Small intestine (tissue), 7 donors: ENCODE data around the gene SLC44A4. TPM values are rescaled to one million over a fixed set of nuclear protein-coding genes. Genes with fewer than 3 reads are reported as not detected.
"Not testable (repeated sequence)": the region's sequence is repeated elsewhere in the genome, so short reads cannot be mapped to it uniquely, and the experiment has no call there.

Experiments used
- DNase-seq, 2 donors: peaks; one replicate each; pipeline versions ENCODE4 v3.0.0 to v3.0.0-alpha.2; 2013
- FAIRE-seq: peaks from 2 replicates; lab custom pipeline; 2012; peaks lifted over from hg19 to GRCh38; lab: Jason Lieb, UNC
- H3K27ac ChIP-seq, 3 donors: one replicate each; pipeline ENCODE4 v1.5.1; 2013; ENCODE audit warnings: low read length in 2 of 3, mild to moderate bottlenecking in 2 of 3, control low read depth in 1 of 3, inconsistent platforms in 1 of 3, low read depth in 1 of 3, moderate library complexity in 1 of 3
- H3K27me3 ChIP-seq, 3 donors: one replicate each; pipeline ENCODE4 v1.6.1; 2013; ENCODE audit warnings: low read length in 3 of 3, inconsistent platforms in 1 of 3; ENCODE audit not compliant: control insufficient read depth in 3 of 3, insufficient read depth in 3 of 3
- H3K36me3 ChIP-seq, 3 donors: one replicate each; pipeline ENCODE4 v1.6.1; 2013; ENCODE audit warnings: low read length in 3 of 3, inconsistent platforms in 1 of 3, low read depth in 1 of 3, mild to moderate bottlenecking in 1 of 3, moderate library complexity in 1 of 3; ENCODE audit not compliant: control insufficient read depth in 3 of 3, insufficient read depth in 2 of 3
- H3K4me1 ChIP-seq, 3 donors: one replicate each; pipeline ENCODE4 v1.6.1; 2013; ENCODE audit warnings: low read length in 2 of 3, inconsistent platforms in 1 of 3, low read depth in 1 of 3, mild to moderate bottlenecking in 1 of 3, moderate library complexity in 1 of 3; ENCODE audit not compliant: control insufficient read depth in 3 of 3, insufficient read depth in 2 of 3
- H3K4me3 ChIP-seq, 3 donors: one replicate each; pipeline ENCODE4 v1.5.1; 2013; ENCODE audit warnings: low read length in 3 of 3, control low read depth in 1 of 3, inconsistent platforms in 1 of 3, low read depth in 1 of 3, mild to moderate bottlenecking in 1 of 3, moderate library complexity in 1 of 3
- H3K9me3 ChIP-seq, 2 donors: one replicate each; pipeline ENCODE4 v1.6.1; 2013; ENCODE audit warnings: low read depth in 1 of 2, low read length in 1 of 2; ENCODE audit not compliant: control insufficient read depth in 2 of 2, insufficient read depth in 1 of 2
- WGBS, 3 donors: extraction: QIAGEN DNeasy Blood & Tissue Kit; methylation state at CpG; one replicate each; pipeline ENCODE4 v1.1.7; 2013; 5-methylcytosine and 5-hydroxymethylcytosine counted together
- polyA plus RNA-seq, 4 donors: library from polyadenylated mRNA; stranded (reverse) in 3 of 4; unstranded in 1 of 4; fragments of 200-250 nt in 3 of 4; fragments of 120-200 nt in 1 of 4; gene quantifications; one replicate each; pipeline versions ENCODE4 v1.2.1 to v1.2.3, GENCODE V29; 2013
- donor health status: healthy with polysubstance abuse.
- donor health status: control.
- donor health status: control.
- donor health status: Bipolar disorder and iron deficiency.
- donor health status: healthy.

SLC44A4 gene
- polyA plus RNA-seq, 4 donors: 82.3 to 215 (median 130) TPM

DNA sequence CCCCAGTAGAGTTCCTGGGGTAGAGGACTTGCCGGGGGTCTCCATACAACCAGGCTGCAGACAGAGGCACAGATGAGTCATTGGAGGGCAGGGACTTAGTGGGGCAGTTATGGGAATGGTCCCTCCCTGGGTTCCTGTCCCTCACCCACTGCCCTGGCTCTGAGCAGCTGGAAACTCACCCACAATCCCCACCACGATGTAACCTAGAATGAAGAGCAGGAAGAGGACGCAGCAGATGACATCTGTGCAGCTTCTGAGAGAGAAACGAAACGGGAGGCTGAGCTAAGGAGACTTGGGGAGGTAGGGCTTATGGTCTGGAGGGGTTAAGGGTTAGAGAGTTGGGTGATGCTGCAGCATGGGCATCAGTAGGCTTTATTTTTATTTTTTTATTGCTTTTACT is 2.9 kb downstream of the SLC44A4 start:
- WGBS, 3 donors: 63 to 76% (median 63%) methylated on average over 5 of the region's 5 CpGs
- H3K27me3 ChIP-seq: no peaks in the 10 kb centered on the region
- peaks cover 0 to 24% (median 0%) of the 10 kb centered on the region in 3 donors for H3K4me1 ChIP-seq
- DNase-seq: no peak
- H3K27ac ChIP-seq: no peak overlapping the region
- FAIRE-seq: no peak
- H3K4me3 ChIP-seq: no peak overlapping the region
- H3K9me3 ChIP-seq: no peaks in the 10 kb centered on the region
- H3K36me3 ChIP-seq: peaks cover 12 to 74% (median 14%) of the 10 kb centered on the region in 3 donors

DNA sequence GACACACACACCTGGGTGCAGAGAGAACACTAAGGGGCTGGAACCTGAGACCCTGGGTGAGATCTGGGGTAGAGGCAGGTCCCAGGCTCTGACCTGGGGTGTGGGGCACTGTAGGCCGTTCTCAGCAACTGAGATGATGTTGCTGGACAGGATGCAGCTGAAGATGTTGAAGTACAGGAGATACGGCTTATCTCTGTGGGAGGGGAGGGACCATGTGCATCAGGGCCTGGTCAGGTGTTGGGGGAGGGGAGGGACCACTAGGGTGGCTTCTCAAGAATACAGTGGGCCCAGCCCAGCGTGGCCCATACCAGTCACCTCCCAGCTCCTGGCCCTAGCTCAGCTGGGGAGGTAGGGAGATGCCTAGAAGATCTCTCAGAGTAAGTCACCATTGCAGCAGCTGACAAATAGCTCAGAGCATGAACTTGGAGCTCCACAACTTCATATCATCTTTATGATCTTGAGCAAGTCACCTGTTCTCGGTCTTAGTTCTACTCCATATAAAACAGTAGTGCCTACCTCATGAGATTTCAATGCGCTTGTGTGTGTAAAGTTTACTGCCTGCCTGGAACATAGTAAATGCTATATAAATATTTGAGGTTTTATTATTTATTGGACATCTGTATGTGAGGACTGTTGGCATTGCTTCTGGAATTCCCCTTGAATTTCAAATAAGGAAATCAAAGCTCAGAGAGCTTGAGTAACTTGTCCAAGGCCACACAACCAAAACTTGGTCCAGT is 3.8 kb downstream of the SLC44A4 start:
- Histone ChIP-seq H3K27me3 (no peaks in the 10 kb centered on the region), H3K4me1 (peaks cover 0 to 24% (median 0%) of the 10 kb centered on the region in 3 donors), H3K9me3 (no peaks in the 10 kb centered on the region), H3K27ac (no peak overlapping the region), H3K4me3 (no peak overlapping the region), H3K36me3 (peaks cover 5 to 74% (median 13%) of the 10 kb centered on the region in 3 donors)
- FAIRE-seq: no peak
- DNase-seq: no peak
- WGBS, 3 donors: 70 to 78% (median 73%) methylated on average over 5 of the region's 5 CpGs

DNA sequence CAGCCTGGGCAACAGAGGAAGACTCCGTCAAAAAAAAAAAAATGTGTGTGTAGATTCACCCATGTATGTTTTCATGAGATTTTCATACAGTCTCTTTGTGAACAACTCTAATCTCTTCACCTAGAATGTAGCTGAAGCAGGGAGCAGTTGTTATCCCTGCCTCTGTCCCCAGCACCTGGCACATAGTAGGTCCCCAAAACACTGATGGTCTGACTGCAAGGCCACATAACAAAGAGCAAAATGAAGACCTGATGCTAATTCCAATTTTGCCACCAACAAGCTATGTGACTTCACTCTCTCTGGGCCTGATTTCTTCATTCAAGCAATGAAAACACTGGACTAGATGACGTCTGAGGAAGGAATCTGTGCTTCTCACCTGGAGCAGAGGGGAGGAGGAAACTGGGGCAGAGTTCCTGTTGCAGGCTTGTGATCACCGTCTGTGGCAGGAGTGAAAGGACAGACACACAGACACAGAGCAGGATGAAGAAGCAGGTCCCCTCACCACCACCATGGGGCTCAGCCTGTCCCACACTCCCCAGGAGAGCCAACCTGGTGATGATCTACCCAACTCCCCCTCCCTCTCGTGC is 4.6 kb downstream of the SLC44A4 start:
- 50 to 67% (median 59%) methylated on average over 4 of the region's 4 CpGs for WGBS, 3 donors
- Histone ChIP-seq H3K4me1 (peaks cover 0 to 16% (median 0%) of the 10 kb centered on the region in 3 donors), H3K9me3 (no peaks in the 10 kb centered on the region), H3K27me3 (no peaks in the 10 kb centered on the region), H3K27ac (no peak overlapping the region), H3K36me3 (peaks cover 7 to 72% (median 14%) of the 10 kb centered on the region in 3 donors), H3K4me3 (no peak overlapping the region)
- DNase-seq (no peak), FAIRE-seq (no peak)

DNA sequence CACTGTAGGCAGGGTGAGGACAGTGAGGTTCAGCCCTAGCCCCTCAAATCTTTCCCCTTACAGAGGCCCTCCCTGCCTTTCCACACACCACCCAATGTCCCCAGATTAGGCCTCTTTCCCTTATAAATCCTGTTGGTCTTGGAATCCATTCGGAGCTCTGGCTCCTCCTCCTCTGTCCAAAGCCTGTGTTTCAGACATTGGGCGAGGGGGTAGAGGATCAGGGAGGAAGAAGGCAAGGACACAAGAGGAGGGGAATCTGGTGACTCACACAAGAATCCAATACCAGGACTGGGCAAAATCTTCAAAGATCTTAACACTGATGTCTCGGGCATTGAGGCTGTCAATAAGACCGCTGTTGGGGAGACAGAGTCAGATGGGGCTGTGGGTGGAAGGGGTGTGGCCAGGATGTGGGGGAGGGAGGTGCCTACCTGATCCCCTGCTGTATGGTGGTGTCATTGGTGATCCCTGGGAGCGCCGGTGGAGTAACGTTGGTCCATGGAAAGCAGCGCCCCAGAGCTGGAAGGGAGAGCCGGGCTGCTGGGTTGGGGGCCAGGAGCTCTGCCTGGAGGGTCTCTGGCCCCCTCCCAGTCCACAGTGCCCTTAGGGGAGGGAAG is 7.6 kb downstream of the SLC44A4 start:
- DNase-seq: no peak
- H3K9me3 ChIP-seq: no peaks in the 10 kb centered on the region
- 62 to 77% (median 64%) methylated on average over 6 to 9 of the region's 9 CpGs for WGBS, 3 donors
- no peak overlapping the region for H3K27ac ChIP-seq
- FAIRE-seq: no peak
- H3K4me1 ChIP-seq: peaks cover 0 to under 1% (median 0%) of the 10 kb centered on the region in 3 donors
- peaks cover 7 to 90% (median 13%) of the 10 kb centered on the region in 3 donors for H3K36me3 ChIP-seq
- no peaks in the 10 kb centered on the region for H3K27me3 ChIP-seq
- H3K4me3 ChIP-seq: no peak overlapping the region

DNA sequence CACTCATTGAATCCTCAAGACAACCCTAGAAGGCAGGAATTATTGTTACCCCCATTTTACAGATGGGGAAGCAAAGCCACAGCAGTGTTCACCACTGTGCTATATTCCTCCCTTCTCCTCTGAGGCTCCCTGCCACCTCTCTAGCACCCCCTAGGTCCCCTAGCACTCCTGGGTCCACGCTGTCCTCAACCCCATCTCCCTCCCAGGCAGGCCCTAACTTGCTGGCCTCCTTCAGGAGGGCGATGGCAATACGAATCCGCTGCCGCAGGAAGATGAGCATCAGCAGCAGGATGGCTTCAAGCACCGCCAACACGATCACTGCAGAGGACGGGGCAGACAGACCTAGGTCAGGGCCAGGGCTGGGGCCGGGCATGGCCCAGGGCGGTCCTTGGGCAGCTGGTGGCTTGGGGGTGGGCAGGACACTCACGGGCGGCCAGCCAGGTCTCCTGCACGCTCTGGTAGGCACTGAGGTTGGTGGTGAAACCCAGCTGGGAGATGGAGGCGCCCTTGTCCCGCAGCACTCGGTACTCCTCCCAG is 8.3 kb downstream of the SLC44A4 start:
- H3K4me1 ChIP-seq: no peaks in the 10 kb centered on the region
- no peaks in the 10 kb centered on the region for H3K9me3 ChIP-seq
- FAIRE-seq (no peak), DNase-seq (no peak)
- peaks cover 7 to 90% (median 16%) of the 10 kb centered on the region in 3 donors for H3K36me3 ChIP-seq
- H3K4me3 ChIP-seq: no peak overlapping the region
- no peak overlapping the region for H3K27ac ChIP-seq
- 75 to 86% (median 84%) methylated on average over 13 to 16 of the region's 16 CpGs for WGBS, 3 donors
- no peaks in the 10 kb centered on the region for H3K27me3 ChIP-seq

DNA sequence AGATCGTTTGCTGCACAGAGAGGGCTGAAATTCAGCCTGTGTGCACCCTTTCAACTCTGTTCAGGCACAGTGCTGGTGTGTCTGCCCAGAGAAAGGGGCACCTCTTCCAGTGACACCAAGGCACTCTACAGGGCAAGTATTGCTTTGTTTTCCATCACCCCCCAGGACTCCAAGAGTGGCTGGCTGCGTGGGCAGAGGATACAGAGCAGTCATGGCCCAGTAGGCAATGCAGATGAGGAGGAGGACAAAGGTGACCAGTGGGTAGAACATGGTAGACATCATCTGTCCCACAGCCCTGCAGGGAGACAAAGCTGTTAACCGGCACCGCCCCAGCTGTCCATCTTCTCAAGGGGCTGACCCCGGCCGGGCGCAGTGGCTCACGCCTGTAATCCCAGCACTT is 9.5 kb downstream of the SLC44A4 start:
- no peak for DNase-seq
- H3K9me3 ChIP-seq: no peaks in the 10 kb centered on the region
- FAIRE-seq: no peak
- 79 to 91% (median 86%) methylated on average over 7 to 8 of the region's 8 CpGs for WGBS, 3 donors
- H3K27me3 ChIP-seq: no peaks in the 10 kb centered on the region
- H3K36me3 ChIP-seq: peaks cover 2 to 92% (median 17%) of the 10 kb centered on the region in 3 donors
- no peaks in the 10 kb centered on the region for H3K4me1 ChIP-seq
- H3K4me3 ChIP-seq: no peak overlapping the region
- no peak overlapping the region for H3K27ac ChIP-seq

DNA sequence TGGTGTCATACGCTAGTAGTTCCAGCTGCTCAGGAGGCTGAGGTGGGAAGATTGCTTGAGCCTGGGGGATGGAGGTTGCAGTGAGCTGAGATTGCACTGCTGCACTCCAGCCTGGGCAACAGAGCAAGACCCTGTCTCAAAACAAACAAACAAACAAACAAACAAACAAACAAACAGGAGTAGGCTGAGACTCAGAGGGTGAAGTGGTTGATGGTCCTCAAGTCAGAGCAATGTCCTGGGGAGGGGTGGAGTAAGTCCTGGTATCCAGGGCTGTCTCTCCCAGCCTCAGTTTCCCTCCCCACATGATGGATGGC is 10.2 kb downstream of the SLC44A4 start:
- not testable (repeated sequence) for H3K4me1 ChIP-seq, H3K27ac ChIP-seq, H3K27me3 ChIP-seq, FAIRE-seq, H3K4me3 ChIP-seq, DNase-seq, H3K9me3 ChIP-seq
- 83 to 100% (median 94%) methylated on average over 1 of the region's 1 CpG for WGBS, 3 donors
- H3K36me3 ChIP-seq: peaks cover 2 to 91% (median 13%) of the 10 kb centered on the region in 3 donors
